ENCODE measurements around the gene VAV2.

- TF ChIP-seq CTCF (IDR thresholded peaks at IDR 0.05) (no peak), POLR2A (IDR thresholded peaks at IDR 0.05) (no peak)
Measured at GRCh38 chr9:133843751-133844397, 148.2 kb downstream of the VAV2 start.

Data from uterus (tissue), 2 donors.